NCI-H460 (cell line): Measurements from ENCODE around the gene DLGAP1. TPM values are rescaled to one million over a fixed set of nuclear protein-coding genes. Genes with fewer than 3 reads are reported as not detected.
A peak's percentile ranks its signal among the peaks of the same experiment; 100 is the strongest.
"Not testable (repeated sequence)": the region's sequence is repeated elsewhere in the genome, so short reads cannot be mapped to it uniquely, and the experiment has no call there.

ENCODE experiments used
- DNase-seq: peaks from one replicate; pipeline ENCODE4 v3.0.0-alpha.2; 2016; ENCODE audit warnings: low read depth; ENCODE audit errors: extremely low read depth
- total RNA-seq: library from RNA; depleted of rRNA; stranded (reverse); fragments of >200 nt; shearing (Covaris generic); gene quantifications from 2 replicates; pipeline ENCODE4 v1.2.3, GENCODE V29; 2014

DLGAP1 gene
- total RNA-seq, 1 experiment from 2014 or later: 1.8 TPM

DNA sequence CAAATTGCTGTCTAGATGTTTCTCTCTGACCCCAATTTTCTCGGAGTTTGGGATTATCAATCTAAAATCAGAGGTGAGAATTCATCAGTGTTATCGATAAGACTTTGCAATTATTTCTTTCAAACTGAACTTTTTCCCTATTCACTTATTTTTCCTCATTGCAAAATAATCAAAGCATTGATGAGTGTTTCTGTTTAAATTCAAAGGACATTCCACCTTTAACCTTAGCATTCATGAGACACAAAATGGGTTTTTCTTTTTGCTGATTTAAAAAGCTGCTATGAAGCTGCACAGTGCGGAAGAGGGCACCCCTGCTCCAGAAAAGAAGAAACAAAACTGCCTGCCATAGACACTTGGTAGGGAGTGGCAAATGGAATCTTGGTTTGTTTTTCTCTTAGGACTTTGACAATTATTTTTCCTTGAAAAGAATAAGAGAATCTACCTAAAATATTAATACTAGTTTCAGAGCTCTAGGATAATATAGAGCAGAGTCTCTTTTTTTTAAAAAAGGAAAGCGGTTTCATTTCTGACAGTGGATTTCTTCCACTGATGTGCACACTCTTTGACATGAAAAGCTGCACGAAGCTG, 801.8 kb downstream of the DLGAP1 start:
- DNase-seq: no peak

DNA sequence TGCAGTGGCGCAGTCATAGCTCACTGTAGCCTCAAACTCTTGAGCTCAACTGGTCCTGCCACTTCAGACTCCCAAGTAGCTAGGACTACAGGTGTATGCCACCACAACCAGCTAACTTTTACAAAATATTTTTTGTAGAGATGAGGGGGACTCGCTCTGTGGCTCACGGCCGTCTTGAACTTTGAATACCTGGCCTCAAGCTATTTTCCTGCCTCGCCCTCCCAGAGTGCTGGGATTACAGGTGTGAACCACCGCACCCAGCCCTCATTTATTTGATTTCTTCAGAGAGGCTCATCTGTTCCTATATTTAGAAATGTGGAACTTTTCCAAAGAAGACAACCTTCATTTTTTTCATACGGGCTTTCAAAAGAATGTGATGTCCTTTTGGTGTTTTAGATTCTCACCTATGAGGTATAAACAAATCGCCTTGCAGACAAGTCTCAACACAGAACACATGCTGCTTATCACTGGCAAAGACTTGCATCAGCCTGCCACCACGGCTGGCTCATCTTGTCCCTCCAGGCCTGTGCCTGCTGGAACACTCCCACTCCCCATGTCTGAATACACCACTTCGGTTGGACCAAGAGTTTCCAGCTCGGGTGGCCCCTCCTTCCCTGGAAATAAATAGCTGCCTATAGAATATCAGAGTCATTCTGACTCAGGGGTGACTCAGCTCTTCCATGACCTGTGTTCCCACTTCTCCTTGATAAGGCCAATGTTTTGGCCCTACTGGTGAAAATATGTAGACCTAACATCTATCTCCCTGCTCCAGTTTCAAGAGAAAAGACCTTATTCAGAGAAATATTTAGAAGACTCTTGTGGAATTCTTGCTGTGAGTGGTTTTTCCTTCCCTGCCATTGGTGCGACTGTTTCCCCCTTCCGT, 802.5 kb downstream of the DLGAP1 start:
- DNase-seq: peak; percentile 99

DNA sequence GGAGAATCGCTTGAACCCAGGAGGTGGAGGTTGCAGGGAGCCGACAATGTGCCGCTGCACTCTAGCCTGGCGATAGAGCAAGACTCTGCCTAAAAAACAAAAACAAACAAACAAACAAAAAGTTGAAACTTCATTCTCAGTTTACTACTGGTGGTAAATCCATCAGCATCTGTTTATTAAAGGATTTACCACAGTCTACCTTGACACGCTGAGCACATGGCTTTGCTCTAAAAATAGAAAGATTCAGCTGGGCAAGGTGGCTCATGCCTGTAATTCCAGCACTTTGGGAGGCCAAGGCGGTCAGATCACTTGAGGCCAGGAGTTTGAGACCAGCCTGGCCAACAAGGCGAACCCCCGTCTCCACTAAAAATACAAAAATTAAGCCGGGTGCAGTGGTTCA, 803.8 kb downstream of the DLGAP1 start:
- DNase-seq: no peak

DNA sequence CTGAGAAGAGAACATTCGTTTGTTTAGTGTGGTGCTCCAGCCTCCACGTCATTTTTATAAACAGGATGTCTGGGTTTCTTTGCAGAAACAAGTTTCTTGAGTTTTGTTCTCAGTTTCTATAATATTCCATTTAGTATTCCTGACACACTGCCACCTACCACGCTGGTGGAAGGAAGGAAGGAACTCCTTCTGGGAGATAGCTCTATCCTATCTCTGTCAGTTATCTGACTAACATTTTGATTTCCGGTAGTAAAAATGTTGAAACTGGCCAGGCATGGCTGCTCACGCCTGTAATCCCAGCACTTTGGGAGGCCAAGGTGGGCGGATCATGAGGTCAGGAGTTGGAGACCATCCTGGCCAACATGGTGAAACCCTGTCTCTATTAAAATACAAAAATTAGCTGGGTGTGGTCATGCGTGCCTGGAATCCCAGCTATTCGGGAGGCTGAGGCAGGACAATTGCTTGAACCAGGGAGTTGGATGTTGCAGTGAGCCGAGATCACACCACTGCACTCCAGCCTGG, 804.5 kb downstream of the DLGAP1 start:
- DNase-seq: not testable (repeated sequence)

DNA sequence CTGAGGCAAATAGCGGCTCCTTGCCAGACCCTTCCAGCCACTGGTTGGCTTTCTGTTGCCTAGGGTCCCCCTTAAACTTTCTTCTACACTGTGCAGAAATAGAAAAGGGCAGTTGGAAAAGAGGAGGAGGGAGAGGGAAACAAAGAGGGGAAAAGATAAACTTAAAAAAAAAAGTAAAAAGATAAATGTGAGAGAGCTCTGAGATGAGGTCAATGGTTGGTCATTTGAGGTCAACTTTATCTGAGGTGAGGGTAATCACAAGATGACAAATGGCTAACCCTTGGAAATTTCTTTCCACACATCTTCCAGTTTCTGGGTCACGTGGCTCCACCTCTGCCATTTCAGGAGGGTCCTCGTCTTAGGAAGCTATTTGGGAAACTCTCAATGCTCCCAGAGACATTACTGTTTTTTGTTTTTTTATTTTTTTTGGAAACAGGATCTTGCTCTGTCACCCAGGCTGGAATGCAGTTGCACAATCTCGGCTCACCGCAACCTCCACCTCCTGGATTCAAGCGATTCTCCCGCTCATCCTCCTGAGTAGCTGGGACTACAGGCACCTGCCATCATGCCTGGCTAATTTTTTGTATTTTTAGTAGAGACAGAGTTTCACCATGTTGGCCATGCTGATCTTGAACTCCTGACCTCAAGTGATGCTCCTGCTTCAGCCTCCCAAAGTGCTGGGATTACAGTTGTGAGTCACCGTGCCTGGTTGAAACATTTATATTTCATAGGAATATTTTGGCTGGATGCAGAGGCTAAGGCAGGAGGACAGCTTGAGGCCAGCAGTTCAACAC, 805.3 kb downstream of the DLGAP1 start:
- DNase-seq: no peak

DNA sequence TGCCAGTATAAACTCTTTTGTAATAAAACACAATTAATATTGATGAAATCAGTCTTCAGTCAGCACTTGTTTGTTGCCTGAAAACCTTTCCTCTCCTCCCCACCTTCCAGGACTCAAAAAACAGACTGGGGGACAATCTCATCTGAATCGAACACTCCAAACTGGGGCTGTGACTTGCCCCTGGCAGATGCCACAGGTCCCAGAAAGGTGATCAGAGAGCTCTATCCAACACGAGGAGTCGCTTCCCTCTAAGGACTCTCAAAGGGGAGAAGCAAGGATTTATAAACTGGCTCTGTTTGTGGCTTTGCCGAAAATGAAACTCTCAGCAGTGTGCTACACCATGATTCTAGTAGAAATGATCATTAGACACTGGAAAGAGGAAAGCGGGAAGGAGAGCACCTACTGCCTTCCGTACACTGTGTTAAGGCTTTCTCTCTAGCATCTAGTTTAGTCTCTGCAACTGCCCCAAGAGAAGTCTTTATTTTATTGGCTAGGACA, 805.9 kb downstream of the DLGAP1 start:
- DNase-seq: no peak

DNA sequence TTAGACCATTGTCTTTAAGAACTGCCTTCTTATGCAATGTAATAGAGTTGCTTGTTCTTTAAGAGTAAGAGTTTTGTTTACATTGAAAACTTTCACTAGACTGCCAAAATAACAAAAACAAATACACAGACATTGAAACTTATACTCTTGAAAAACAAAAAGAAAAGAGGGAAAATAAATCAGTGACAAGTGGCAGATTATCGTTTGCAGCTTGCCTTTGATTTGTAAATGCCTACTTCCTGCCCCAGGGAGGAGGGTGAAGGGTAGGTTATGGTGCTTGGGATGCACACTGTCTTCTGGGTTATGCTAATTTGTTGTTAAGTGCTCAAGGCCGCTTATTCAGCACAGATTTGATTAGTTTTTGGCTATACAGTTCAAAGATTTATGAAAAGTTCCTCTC, 806.5 kb downstream of the DLGAP1 start:
- DNase-seq: no peak

DNA sequence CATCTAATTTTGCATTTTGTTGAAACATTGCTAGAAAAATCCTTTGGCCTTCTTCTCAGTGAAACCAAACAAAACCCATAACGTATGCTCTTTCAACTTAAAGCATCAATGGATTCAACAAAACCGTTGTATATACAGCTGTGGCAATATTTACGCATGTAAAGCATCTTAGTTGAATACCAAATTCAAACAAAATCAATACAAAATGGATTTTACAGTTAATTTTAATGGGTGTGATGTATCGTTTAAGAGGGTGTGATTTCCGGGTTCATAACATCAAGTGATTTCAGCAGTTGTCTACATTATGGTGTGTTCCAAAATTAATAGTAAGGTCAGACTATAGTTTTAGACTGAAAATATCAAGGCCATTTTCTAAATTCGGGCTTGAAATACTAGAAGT, 806.9 kb downstream of the DLGAP1 start:
- no peak for DNase-seq

DNA sequence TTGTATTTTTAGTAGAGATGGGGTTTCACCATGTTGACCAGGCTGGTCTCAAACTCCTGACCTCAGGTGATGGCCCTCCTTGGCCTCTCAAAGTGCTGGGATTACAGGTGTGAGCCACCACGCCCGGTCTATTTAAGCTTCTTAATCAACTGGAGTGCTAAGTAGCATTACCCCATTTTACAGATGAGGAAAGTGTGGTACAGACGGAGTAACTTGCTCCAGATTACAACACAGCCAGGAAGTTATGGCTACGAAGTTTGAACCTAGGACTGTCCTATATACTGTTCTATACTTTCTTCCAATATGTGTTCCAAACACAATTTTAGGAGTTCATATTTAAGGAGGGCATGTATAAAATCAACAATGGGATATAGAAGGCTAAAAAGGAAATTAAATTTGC, 807.5 kb downstream of the DLGAP1 start:
- no peak for DNase-seq

DNA sequence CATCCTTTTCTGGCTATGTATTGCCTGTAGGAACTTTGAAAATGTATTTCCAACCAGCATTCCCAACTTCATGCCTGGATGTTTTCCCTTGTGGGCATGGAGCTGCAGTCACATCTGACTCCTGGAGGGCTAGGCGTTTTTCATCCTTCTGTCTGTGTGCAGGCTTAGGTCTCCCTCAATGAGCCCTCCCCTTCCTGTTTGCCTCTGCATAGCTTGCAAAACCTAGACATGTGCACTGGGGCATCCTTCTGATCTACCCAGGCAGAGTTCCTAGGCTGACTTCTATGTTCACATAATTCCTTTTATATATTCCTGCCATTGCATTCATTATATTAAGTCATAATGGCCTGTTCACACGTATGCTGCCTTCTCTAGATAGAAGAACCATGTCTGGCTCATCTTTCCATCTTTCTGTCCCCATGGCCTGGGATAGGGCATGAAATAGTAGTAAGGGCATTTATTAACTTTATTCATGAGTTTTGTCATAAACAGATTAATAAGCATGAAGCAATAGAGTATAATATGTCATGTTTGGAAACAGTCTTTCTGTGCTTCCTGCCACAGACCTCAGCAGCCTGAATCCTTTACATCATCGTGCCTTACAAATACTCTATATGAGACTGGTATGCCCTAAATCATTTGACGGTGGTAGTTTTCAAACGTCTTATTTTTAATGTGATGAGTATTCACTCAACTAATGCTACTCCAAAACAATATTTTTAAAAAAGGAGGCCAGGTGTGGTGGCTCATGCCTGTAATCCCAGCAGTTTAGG, 809.5 kb downstream of the DLGAP1 start:
- no peak for DNase-seq

DNA sequence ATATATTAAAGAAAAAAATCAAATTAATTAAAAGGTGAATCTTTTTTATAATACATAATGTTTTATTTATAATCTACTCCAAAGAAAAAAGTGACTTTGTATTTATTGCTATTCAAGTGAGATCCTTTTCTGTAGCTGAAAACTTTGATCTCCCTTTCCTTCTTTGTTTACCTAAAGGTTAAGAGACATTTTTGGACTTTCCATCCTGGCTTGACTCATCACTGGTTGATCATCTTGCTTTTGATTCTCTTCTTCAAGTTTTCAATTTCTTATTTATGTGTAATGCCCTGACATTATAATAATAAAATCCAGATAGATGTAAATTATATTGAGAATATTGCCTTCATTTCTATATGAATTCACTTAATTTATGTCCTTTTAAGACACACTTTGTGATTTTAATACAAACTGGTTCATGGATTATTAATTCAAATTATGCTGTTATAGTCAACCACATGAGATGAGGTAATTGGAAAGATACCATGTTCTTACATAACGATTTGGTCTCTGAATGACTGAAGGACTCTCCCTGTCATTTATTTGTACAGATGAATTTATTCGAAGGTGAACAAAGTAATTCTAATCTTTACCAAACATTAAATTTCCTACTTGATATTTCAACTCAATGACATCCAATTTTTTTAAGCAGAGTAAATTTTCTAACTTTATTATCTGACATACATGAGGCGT, 820.7 kb downstream of the DLGAP1 start:
- DNase-seq: no peak

DNA sequence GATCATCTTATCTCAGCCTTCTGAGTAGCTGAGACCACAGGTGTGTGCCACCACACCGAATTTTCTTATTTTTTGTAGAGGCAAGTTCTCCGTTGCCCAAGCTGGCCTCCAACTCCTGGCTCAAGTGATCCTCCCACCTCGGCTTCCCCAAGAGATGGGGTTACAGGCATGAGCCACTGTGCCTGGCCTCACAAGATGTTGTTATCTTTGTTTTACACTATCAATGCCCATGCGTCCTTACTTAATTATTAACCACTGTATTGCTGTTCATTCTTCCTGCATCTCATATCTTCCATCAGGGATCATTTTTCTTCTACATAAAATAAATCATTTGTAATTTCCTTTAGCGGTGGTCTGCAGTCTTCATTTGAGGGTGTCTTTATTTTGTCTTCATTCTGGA, 823.2 kb downstream of the DLGAP1 start:
- DNase-seq: no peak

DNA sequence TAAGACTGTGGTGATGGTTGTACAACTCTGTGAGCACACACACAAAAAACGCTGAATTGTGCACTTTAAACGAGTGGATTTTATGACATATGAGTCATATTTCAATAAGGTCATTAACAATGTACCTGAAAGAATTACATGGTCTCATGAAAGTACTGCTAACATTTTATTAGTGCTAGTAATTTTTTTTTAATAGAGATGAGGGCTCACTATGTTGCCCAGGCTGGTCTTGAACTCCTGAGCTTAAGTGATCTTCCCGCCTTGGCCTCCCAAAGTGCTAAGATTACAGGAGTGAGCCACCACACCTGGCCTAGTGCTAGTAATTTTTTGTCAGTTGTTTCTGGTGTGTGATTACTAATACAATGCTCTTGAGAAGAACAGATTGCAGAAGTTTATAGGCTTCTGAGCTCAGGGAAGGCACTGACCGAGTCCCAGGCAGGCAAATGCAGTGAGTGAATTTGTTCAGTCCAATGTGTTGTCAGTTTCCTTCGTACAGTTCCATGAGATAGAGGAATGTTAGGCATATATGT, 828.1 kb downstream of the DLGAP1 start:
- no peak for DNase-seq

DNA sequence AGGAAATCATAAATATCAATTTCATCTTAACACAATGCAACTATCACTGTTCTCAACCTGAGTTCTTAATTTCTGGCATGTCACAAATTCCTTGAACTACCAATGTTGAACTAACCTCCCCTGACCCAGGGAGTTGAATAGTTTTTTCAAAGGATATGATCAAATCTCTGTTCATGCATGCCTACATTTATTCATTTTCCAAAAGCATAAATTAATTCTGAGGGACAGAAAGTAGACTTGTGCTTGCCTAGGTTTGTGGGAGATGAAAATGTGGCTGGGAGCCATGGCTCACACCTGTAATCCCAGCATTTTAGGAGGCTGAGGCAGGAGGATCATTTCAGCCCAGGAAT, 829.4 kb downstream of the DLGAP1 start:
- no peak for DNase-seq

DNA sequence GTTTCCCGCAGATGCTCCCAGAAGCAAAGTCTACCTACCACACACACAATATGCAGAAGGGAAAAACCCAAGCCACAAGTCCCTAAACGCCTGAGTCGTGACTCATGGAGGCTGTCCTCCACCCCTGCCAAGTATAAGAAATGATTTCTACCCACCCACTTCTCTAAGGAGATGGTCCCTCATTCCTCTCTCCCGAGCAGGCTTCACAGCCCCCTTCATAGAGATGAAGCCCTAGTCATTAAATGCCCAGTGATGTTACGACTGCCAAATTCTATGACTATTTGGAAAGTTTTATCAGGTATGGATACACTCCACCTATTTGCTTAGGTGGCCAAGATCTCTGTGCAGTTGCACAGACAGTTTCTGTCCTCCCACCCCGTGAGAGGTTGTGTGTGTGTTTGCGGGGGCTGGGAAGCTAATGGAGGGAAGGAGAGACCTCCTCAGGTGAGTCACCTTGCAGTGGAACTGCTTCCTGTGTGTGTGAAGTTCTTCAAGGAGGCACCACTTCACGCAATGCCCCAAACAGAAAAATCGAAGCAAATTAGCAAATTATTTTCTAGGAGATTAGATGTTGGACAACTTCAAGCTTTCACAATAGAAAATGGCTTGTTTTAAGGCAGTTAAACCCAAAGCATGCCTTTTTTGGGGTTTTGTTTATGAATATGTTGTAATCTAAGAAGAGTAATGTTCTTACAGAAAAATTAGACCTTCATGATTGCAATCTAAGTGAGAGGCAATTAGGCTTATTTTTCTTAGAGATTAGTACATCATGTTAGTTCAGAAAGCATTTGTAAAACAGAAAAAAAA, 830.0 kb downstream of the DLGAP1 start:
- peak; percentile 86 for DNase-seq

DNA sequence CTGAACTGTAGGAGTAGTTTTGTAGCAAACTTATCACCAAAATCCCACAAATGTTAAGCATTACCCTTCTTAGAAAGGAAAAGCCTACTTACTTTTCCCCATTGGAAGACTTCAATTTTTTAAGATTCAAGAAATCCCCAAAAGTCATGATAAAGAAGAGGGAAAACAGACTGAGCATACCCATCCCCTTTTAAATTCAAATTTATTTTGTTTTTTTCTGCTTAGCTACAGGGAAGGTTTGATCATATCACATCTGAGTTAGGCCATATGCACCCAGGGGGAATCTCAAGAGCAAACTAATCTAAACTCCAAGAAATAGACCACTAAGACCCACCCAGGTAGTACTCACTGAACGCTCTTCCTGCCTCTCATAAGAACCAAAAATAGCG, 830.6 kb downstream of the DLGAP1 start:
- no peak for DNase-seq

DNA sequence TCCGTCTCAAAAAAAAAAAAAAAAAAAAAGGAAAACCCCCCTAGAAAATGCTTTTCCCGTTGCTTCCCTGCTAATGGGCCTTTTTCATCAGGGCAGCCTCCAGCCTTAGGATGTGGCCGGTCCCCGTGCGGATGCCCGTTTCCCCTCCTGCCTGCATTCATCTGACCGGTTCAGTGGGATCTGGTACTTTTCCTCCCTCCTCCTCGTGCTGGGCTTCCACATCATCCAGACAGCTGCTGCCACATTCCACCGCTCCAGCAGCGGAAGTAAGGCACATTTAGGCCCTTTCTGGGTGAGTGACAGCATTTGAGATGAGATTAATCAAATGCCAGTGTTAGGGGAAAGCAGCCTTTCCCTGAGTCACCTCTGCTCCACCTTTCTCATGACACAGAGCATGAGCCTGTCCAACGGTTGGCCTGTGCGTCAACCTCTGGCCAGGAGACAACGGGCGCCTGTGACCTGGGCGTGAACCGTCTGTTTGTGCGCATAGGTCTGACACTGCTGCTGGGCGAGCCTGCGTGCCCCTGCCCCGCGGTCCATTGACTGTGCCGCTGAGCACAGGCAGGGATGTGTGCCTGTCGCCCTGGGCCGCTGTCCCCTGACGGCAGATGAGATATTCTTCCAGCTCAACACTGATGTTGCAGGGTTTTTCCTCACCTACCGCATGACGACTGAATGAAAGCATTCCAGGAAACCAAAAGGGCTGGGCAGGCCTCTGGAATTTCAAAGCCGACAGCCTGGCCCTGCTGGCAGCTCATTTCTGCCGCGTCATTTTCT, 831.1 kb downstream of the DLGAP1 start:
- peak; percentile 98 for DNase-seq
